SU-DHL-6 (cell line): ENCODE measurements around the gene AKTIP.

Source experiments
- H2AFZ ChIP-seq: fragments of 200-600 bp; sonication (generic); 2 replicates; pipeline ENCODE4 v1.6.1; 2014; ENCODE audit warnings: low read depth, mild to moderate bottlenecking, moderate library complexity, mixed read lengths, antibody characterized with exemption, low read length; ENCODE audit not compliant: severe bottlenecking
- H3F3A ChIP-seq: fragments of 200-600 bp; shearing (Covaris generic); 2 replicates; pipeline ENCODE4 v1.6.0; 2016; ENCODE audit warnings: antibody characterized with exemption, mild to moderate bottlenecking; ENCODE audit not compliant: insufficient read depth
- H3K27ac ChIP-seq: fragments of 200-600 bp; sonication (generic); 2 replicates; pipeline ENCODE4 v1.5.1; 2016; ENCODE audit warnings: low read depth, mild to moderate bottlenecking, low read length, moderate library complexity, mixed read lengths
- H3K27me3 ChIP-seq: fragments of 200-600 bp; sonication (generic), shearing (Covaris generic); 2 replicates; pipeline ENCODE4 v1.6.0; 2014; ENCODE audit warnings: mild to moderate bottlenecking, low read length
- H3K36me3 ChIP-seq: fragments of 200-600 bp; sonication (generic); 2 replicates; pipeline ENCODE4 v1.6.1; 2014; ENCODE audit warnings: mild to moderate bottlenecking, low read length, mixed read lengths
- H3K4me2 ChIP-seq: fragments of 300-600, 200-600 bp; shearing (Covaris generic), sonication (generic); 2 replicates; pipeline ENCODE4 v1.6.0; 2014; ENCODE audit warnings: low read length, low read depth, mild to moderate bottlenecking; ENCODE audit not compliant: poor library complexity, severe bottlenecking
- H3K4me3 ChIP-seq: fragments of 200-600 bp; sonication (generic); 2 replicates; pipeline ENCODE4 v1.5.1; 2014; ENCODE audit warnings: antibody characterized with exemption, low read length, mild to moderate bottlenecking, mixed read lengths; ENCODE audit not compliant: insufficient read depth, poor library complexity, severe bottlenecking
- H3K79me2 ChIP-seq: fragments of 200-600 bp; sonication (generic); 2 replicates; pipeline ENCODE4 v1.6.1; 2014; ENCODE audit warnings: mild to moderate bottlenecking, low read length, moderate library complexity; ENCODE audit not compliant: insufficient read depth
- H3K9ac ChIP-seq: fragments of 200-600 bp; sonication (generic); 2 replicates; pipeline ENCODE4 v1.7.0; 2014; ENCODE audit warnings: mild to moderate bottlenecking, low read length
- H3K9me2 ChIP-seq: fragments of 200-600 bp; sonication (generic); replicated peaks from 2 replicates; pipeline ENCODE4 v1.6.1; 2014; ENCODE audit warnings: low read length; ENCODE audit not compliant: insufficient read depth
- H3K9me3 ChIP-seq: fragments of 200-600 bp; sonication (generic); 2 replicates; pipeline ENCODE4 v1.6.1; 2014; ENCODE audit warnings: low read length, mixed read lengths; ENCODE audit not compliant: insufficient read depth
- H4K20me1 ChIP-seq: fragments of 200-600 bp; sonication (generic); 2 replicates; pipeline ENCODE4 v1.6.1; 2014; ENCODE audit warnings: low read depth, mild to moderate bottlenecking, antibody characterized with exemption, low read length, moderate library complexity, mixed read lengths
- EZH2phosphoT487 ChIP-seq: fragments of 200-600 bp; sonication (generic), shearing (Covaris generic); conservative IDR thresholded peaks from 2 replicates; pipeline ENCODE4 v1.6.1; 2018; ENCODE audit warnings: mild to moderate bottlenecking, antibody characterized with exemption, low read length, moderate library complexity, mixed read lengths
- TF ChIP-seq, protein P1 (sequence below): fragments of 200-600 bp; sonication (generic); IDR thresholded peaks from one replicate; pipeline ENCODE4 v1.5.1; 2017; ENCODE audit warnings: antibody characterized with exemption, mild to moderate bottlenecking, low read length, moderate library complexity; ENCODE audit not compliant: insufficient read depth, poor library complexity, severe bottlenecking

Gene AKTIP

DNA sequence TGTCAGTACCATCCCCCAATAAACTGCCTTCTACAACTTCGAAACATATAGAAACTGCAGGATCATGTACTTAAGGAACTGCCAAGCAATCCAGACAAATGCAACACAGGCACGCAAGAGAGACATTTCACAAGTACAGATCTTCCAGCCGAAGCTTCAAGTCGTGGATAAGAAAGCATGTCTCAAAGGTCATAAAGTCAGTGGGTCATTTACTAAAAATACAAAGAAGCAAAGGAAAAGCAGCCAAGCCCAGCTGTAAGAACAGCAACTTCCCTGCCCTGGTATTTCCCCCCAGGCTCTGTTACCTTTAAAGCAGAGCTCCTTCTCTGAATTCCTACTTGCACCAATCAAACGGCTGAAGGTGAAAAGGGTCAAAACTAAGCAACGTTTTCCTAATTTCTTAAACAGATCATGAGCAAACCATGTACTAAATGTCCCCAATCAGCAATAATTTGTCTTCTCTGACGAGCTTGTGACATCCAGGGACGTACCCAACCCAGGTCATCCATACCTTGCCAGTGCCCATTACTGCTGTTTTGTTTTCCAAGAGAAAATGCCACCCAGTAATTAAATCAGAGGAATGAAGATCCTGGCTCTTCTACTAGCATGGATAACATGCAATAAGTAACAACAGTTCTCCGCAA lies 1.7 kb downstream of the AKTIP start:
- Histone ChIP-seq H3K4me3 (no peak overlapping the region), H3K9ac (no peak overlapping the region), H3K27me3 (no peaks in the 10 kb centered on the region), H3K9me3 (no peaks in the 10 kb centered on the region), H3F3A (no peaks in the 10 kb centered on the region), H3K79me2 (no peaks in the 10 kb centered on the region), H3K36me3 (no peaks in the 10 kb centered on the region), H3K9me2 (no peaks in the 10 kb centered on the region), H3K4me2 (peak overlapping the region; percentile 78), H3K27ac (no peak overlapping the region), H4K20me1 (no peaks in the 10 kb centered on the region), H2AFZ (no peak overlapping the region)
- TF ChIP-seq, protein P1, sequence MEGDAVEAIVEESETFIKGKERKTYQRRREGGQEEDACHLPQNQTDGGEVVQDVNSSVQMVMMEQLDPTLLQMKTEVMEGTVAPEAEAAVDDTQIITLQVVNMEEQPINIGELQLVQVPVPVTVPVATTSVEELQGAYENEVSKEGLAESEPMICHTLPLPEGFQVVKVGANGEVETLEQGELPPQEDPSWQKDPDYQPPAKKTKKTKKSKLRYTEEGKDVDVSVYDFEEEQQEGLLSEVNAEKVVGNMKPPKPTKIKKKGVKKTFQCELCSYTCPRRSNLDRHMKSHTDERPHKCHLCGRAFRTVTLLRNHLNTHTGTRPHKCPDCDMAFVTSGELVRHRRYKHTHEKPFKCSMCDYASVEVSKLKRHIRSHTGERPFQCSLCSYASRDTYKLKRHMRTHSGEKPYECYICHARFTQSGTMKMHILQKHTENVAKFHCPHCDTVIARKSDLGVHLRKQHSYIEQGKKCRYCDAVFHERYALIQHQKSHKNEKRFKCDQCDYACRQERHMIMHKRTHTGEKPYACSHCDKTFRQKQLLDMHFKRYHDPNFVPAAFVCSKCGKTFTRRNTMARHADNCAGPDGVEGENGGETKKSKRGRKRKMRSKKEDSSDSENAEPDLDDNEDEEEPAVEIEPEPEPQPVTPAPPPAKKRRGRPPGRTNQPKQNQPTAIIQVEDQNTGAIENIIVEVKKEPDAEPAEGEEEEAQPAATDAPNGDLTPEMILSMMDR: no peak
- TF ChIP-seq EZH2phosphoT487: no peak

DNA sequence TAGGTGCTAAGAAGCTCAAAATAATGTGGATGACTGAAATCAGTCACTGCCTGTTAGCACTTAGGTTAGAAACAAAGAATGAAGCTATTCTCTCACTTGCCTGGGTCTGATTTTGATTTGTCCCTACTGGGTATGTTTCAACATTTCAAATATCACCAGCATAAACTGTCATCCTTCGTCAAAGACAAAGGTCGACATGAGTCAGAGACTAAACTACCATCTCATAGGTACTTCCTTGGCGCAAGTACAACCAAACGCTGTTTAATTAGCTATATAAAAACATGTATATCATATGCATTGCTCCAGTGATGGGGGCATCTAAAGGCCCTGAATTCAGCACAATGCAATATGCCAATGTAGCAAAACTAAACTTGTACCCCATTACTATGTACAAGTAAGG lies 4.0 kb downstream of the AKTIP start:
- H2AFZ ChIP-seq: no peak overlapping the region
- H3K9me2 ChIP-seq: no peaks in the 10 kb centered on the region
- H3K4me3 ChIP-seq: no peak overlapping the region
- no peak overlapping the region for H3K9ac ChIP-seq
- H3K27me3 ChIP-seq: no peaks in the 10 kb centered on the region
- no peaks in the 10 kb centered on the region for H3K79me2 ChIP-seq
- no peak for TF ChIP-seq EZH2phosphoT487
- TF ChIP-seq, protein P1: no peak
- H4K20me1 ChIP-seq: no peaks in the 10 kb centered on the region
- no peaks in the 10 kb centered on the region for H3K9me3 ChIP-seq
- H3K4me2 ChIP-seq: no peak overlapping the region
- no peaks in the 10 kb centered on the region for H3K36me3 ChIP-seq
- no peak overlapping the region for H3K27ac ChIP-seq
- no peaks in the 10 kb centered on the region for H3F3A ChIP-seq

DNA sequence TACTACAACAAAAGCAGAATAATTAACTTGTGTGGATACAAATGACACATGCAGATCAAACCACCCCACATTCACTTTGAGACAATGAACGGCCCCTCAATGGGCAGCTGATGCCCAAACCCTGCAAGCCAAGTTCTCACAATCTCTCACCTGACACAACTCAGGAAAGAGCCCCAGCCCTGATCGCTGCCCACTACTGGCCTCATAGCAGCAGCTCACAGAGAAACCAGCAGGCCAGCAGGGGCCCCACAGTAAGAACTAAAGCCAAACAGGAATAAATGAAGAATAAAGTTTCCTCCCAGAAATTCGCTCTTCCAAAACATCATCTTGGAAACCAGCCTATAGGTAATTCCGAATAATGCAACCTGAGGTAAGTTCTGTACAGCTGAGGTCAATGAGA lies 7.7 kb downstream of the AKTIP start:
- no peak overlapping the region for H3K4me3 ChIP-seq
- no peaks in the 10 kb centered on the region for H4K20me1 ChIP-seq
- no peak overlapping the region for H3K9ac ChIP-seq
- H3K9me2 ChIP-seq: no peaks in the 10 kb centered on the region
- no peaks in the 10 kb centered on the region for H3K9me3 ChIP-seq
- H3K79me2 ChIP-seq: no peaks in the 10 kb centered on the region
- H3K27ac ChIP-seq: no peak overlapping the region
- no peaks in the 10 kb centered on the region for H3K27me3 ChIP-seq
- no peak overlapping the region for H3K4me2 ChIP-seq
- no peaks in the 10 kb centered on the region for H3F3A ChIP-seq
- no peak for TF ChIP-seq EZH2phosphoT487
- H2AFZ ChIP-seq: no peak overlapping the region
- H3K36me3 ChIP-seq: peaks cover 8% of the 10 kb centered on the region

DNA sequence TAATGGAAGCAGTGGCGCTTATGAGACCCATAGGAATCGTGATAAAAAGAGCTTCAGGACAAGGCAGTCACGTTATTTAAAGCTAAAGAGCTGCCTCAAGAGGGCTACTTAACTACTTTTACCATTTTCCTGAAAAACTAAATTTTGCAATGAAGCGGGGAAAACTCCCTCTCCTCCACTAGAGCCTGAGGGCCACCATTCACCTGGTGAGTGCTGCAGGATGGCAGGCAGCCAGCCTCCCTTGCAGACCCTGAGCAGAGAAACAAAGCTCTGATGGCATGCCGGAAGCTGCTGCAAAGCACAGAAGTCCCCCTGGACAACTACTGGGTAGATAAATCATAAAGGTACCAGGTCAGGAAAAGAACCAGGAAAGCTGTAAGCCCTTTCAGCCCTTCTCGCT lies 8.4 kb downstream of the AKTIP start:
- TF ChIP-seq, protein P1: no peak
- TF ChIP-seq EZH2phosphoT487: no peak
- no peak overlapping the region for H3K4me2 ChIP-seq
- no peaks in the 10 kb centered on the region for H3K9me2 ChIP-seq

More for the DNA sequence above, 8.4 kb downstream of the AKTIP start:
- no peaks in the 10 kb centered on the region for H3K9me3 ChIP-seq
- H3K27ac ChIP-seq: no peak overlapping the region
- H3K4me3 ChIP-seq: no peak overlapping the region
- peaks cover 15% of the 10 kb centered on the region for H3K36me3 ChIP-seq
- H4K20me1 ChIP-seq: no peaks in the 10 kb centered on the region
- H3K27me3 ChIP-seq: no peaks in the 10 kb centered on the region
- no peaks in the 10 kb centered on the region for H3K79me2 ChIP-seq
- no peak overlapping the region for H3K9ac ChIP-seq
- H3F3A ChIP-seq: no peaks in the 10 kb centered on the region
- no peak overlapping the region for H2AFZ ChIP-seq
